Lower lobe of right lung (tissue), 2 donors: ENCODE measurements around the gene TEAD4. TPM values are rescaled to one million over a fixed set of nuclear protein-coding genes. Genes with fewer than 3 reads are reported as not detected.

ENCODE experiments used
- ATAC-seq, 2 donors: fragments of 200-7000 bp; cut with Tn5 transposase; one replicate each; pipeline ENCODE4 v1.9.1; 2020 to 2022; ENCODE audit warnings: mild to moderate bottlenecking in 2 of 2, moderate library complexity in 2 of 2
- DNase-seq: peaks from one replicate; pipeline ENCODE4 v3.0.0-alpha.2; 2020
- H3K27ac ChIP-seq: fragments of 200-600 bp; one replicate; pipeline ENCODE4 v1.8.0; 2022
- H3K27me3 ChIP-seq: fragments of 200-600 bp; one replicate; pipeline ENCODE4 v1.8.0; 2022; ENCODE audit warnings: low read depth
- H3K36me3 ChIP-seq: fragments of 200-600 bp; one replicate; pipeline ENCODE4 v1.8.0; 2022; ENCODE audit warnings: mild to moderate bottlenecking
- H3K4me1 ChIP-seq: fragments of 200-600 bp; one replicate; pipeline ENCODE4 v1.8.0; 2022
- H3K4me3 ChIP-seq: fragments of 200-600 bp; one replicate; pipeline ENCODE4 v1.8.0; 2022; ENCODE audit warnings: mild to moderate bottlenecking
- H3K9me3 ChIP-seq: fragments of 200-600 bp; one replicate; pipeline ENCODE4 v1.8.0; 2022
- CTCF ChIP-seq: fragments of 200-600 bp; IDR thresholded peaks from one replicate; pipeline ENCODE4 v1.8.0; 2022; ENCODE audit warnings: antibody characterized with exemption, mild to moderate bottlenecking
- intact Hi-C: fragments of 100-400 bp; cut with DNase I; formaldehyde crosslinking; loops from one replicate; pipeline ENCODE4 v1.11.0; 2022
- total RNA-seq: library from RNA; stranded (reverse); fragmentation: NEBNext Ultra II Directional; extraction: Animal tissue kit (Norgen Biotek cat#: 25700); gene quantifications from one replicate; pipeline ENCODE4 v1.2.1, GENCODE V29; 2021
- donor health status: DM: no; HTN: yes; CAD: no; lungs with severe emphysema.

The TEAD4 gene
- total RNA-seq, 1 donor from 2014 or later: 27.3 TPM

- no peak for TF ChIP-seq CTCF
- peaks cover 11% of the 10 kb centered on the region for H3K4me1 ChIP-seq
- H3K27ac ChIP-seq: no peak overlapping the region
- intact Hi-C loops: no loop called here
- H3K9me3 ChIP-seq: no peaks in the 10 kb centered on the region
- no peaks in the 10 kb centered on the region for H3K27me3 ChIP-seq
- peaks cover 33% of the 10 kb centered on the region for H3K36me3 ChIP-seq
- no peak overlapping the region for H3K4me3 ChIP-seq
- ATAC-seq (no peak), DNase-seq (no peak)
Observed at GRCh38 chr12:3032161-3032560, 73.0 kb downstream of the TEAD4 start.

GRCh38 chr12:3032770-3033538 lies 73.8 kb downstream of the TEAD4 start:
- intact Hi-C loops: no loop called here
- Histone ChIP-seq H3K4me3 (no peak overlapping the region), H3K9me3 (no peaks in the 10 kb centered on the region), H3K4me1 (peaks cover 11% of the 10 kb centered on the region), H3K36me3 (peaks cover 36% of the 10 kb centered on the region), H3K27me3 (no peaks in the 10 kb centered on the region), H3K27ac (no peak overlapping the region)
- TF ChIP-seq CTCF: no peak
- DNase-seq: no peak
- no peak for ATAC-seq

- H3K27me3 ChIP-seq: no peaks in the 10 kb centered on the region
- intact Hi-C loops: no loop called here
- DNase-seq (no peak), ATAC-seq (no peak)
- H3K4me3 ChIP-seq: no peak overlapping the region
- H3K4me1 ChIP-seq: peaks cover 11% of the 10 kb centered on the region
- peaks cover 36% of the 10 kb centered on the region for H3K36me3 ChIP-seq
- no peak for TF ChIP-seq CTCF
- no peaks in the 10 kb centered on the region for H3K9me3 ChIP-seq
- no peak overlapping the region for H3K27ac ChIP-seq
Observed at GRCh38 chr12:3033539-3033867, 74.3 kb downstream of the TEAD4 start.

GRCh38 chr12:3034067-3034750 lies 75.0 kb downstream of the TEAD4 start:
- peaks cover 11% of the 10 kb centered on the region for H3K4me1 ChIP-seq
- peak; percentile 70 for TF ChIP-seq CTCF
- peak; percentile 64 to 80 for ATAC-seq
- intact Hi-C loops: no loop called here
- H3K36me3 ChIP-seq: peaks cover 36% of the 10 kb centered on the region
- no peaks in the 10 kb centered on the region for H3K27me3 ChIP-seq
- no peak for DNase-seq
- no peak overlapping the region for H3K27ac ChIP-seq
- H3K4me3 ChIP-seq: no peak overlapping the region
- no peaks in the 10 kb centered on the region for H3K9me3 ChIP-seq

- Histone ChIP-seq H3K4me1 (peaks cover 11% of the 10 kb centered on the region), H3K36me3 (peaks cover 35% of the 10 kb centered on the region), H3K27me3 (no peaks in the 10 kb centered on the region), H3K27ac (no peak overlapping the region), H3K4me3 (no peak overlapping the region), H3K9me3 (no peaks in the 10 kb centered on the region)
- intact Hi-C loops: no loop called here
- ATAC-seq (no peak), DNase-seq (no peak)
- no peak for TF ChIP-seq CTCF
Observed at GRCh38 chr12:3035171-3035570, 76.0 kb downstream of the TEAD4 start.
